Astrocyte (in vitro differentiated cells and primary cell): ENCODE measurements around the gene IL20RB. TPM values are rescaled to one million over a fixed set of nuclear protein-coding genes. Genes with fewer than 3 reads are reported as not detected.

Experiments
- DNase-seq: peaks from one replicate; pipeline ENCODE4 v3.0.0-alpha.2; 2010; ENCODE audit warnings: low read depth
- FAIRE-seq: peaks from 2 replicates; lab custom pipeline; 2011; peaks lifted over from hg19 to GRCh38; lab: Jason Lieb, UNC
- H2AFZ ChIP-seq: 2 replicates; pipeline ENCODE4 v1.6.0; 2012; ENCODE audit warnings: low read depth, low read length, inconsistent platforms
- H3K27ac ChIP-seq: 2 replicates; pipeline ENCODE4 v1.5.1; 2011; ENCODE audit warnings: low read depth, low read length, inconsistent platforms
- H3K27me3 ChIP-seq: 2 replicates; pipeline ENCODE4 v1.6.0; 2011; ENCODE audit warnings: low read length, inconsistent platforms; ENCODE audit not compliant: insufficient read depth
- H3K36me3 ChIP-seq: 2 replicates; pipeline ENCODE4 v1.5.1; 2011; ENCODE audit warnings: low read length, inconsistent platforms; ENCODE audit not compliant: insufficient read depth
- H3K4me1 ChIP-seq: 2 replicates; pipeline ENCODE4 v1.5.1; 2011; ENCODE audit warnings: low read length, inconsistent platforms; ENCODE audit not compliant: insufficient read depth
- H3K4me2 ChIP-seq: 2 replicates; pipeline ENCODE4 v1.6.0; 2012; ENCODE audit warnings: low read length, inconsistent platforms
- H3K4me3 ChIP-seq: 2 replicates; pipeline ENCODE4 v1.5.1; 2011; ENCODE audit warnings: low read depth, mild to moderate bottlenecking, low read length, inconsistent platforms; ENCODE audit not compliant: insufficient read depth
- H3K79me2 ChIP-seq: 2 replicates; pipeline ENCODE4 v1.6.0; 2012; ENCODE audit warnings: mild to moderate bottlenecking, low read length, inconsistent platforms; ENCODE audit not compliant: insufficient read depth
- H3K9ac ChIP-seq: 2 replicates; pipeline ENCODE4 v1.6.0; 2012; ENCODE audit warnings: mild to moderate bottlenecking, low read length, inconsistent platforms
- H3K9me3 ChIP-seq: 2 replicates; pipeline ENCODE4 v1.5.1; 2012; ENCODE audit warnings: low read depth, mild to moderate bottlenecking, low read length, inconsistent platforms; ENCODE audit not compliant: insufficient read depth
- H4K20me1 ChIP-seq: 2 replicates; pipeline ENCODE4 v1.6.0; 2012; ENCODE audit warnings: low read length, inconsistent platforms; ENCODE audit not compliant: insufficient read depth
- H3K27ac Mint-ChIP-seq: one replicate; pipeline ENCODE4 v1.8.0; 2021; ENCODE audit warnings: mild to moderate bottlenecking, mixed read lengths; ENCODE audit not compliant: unreplicated experiment
- H3K27me3 Mint-ChIP-seq: one replicate; pipeline ENCODE4 v1.8.0; 2021; ENCODE audit warnings: low read depth, mixed read lengths; ENCODE audit not compliant: unreplicated experiment
- H3K36me3 Mint-ChIP-seq: one replicate; pipeline ENCODE4 v1.8.0; 2021; ENCODE audit warnings: low read depth, mixed read lengths; ENCODE audit not compliant: unreplicated experiment
- H3K4me1 Mint-ChIP-seq: one replicate; pipeline ENCODE4 v1.8.0; 2021; ENCODE audit warnings: low read depth, mixed read lengths; ENCODE audit not compliant: unreplicated experiment
- H3K4me3 Mint-ChIP-seq: one replicate; pipeline ENCODE4 v1.8.0; 2021; ENCODE audit warnings: mild to moderate bottlenecking, moderate library complexity, mixed read lengths; ENCODE audit not compliant: unreplicated experiment
- H3K9me3 Mint-ChIP-seq: one replicate; pipeline ENCODE4 v1.8.0; 2021; ENCODE audit warnings: mild to moderate bottlenecking, mixed read lengths; ENCODE audit not compliant: unreplicated experiment
- CTCF ChIP-seq: IDR thresholded peaks from 2 replicates; pipeline ENCODE4 v1.5.1; 2011; ENCODE audit warnings: low read depth, mild to moderate bottlenecking, inconsistent platforms, low read length, moderate library complexity; ENCODE audit not compliant: insufficient read depth
- EZH2 ChIP-seq: IDR thresholded peaks from 2 replicates; pipeline ENCODE4 v1.6.1; 2012; ENCODE audit warnings: mild to moderate bottlenecking, low read length, inconsistent platforms; ENCODE audit not compliant: insufficient read depth
- total RNA-seq: library from RNA; stranded (reverse); gene quantifications from 2 replicates; pipeline ENCODE4 v1.2.1, GENCODE V29; 2021

IL20RB gene
- total RNA-seq, 1 donor from 2014 or later: 22.0 TPM

DNA sequence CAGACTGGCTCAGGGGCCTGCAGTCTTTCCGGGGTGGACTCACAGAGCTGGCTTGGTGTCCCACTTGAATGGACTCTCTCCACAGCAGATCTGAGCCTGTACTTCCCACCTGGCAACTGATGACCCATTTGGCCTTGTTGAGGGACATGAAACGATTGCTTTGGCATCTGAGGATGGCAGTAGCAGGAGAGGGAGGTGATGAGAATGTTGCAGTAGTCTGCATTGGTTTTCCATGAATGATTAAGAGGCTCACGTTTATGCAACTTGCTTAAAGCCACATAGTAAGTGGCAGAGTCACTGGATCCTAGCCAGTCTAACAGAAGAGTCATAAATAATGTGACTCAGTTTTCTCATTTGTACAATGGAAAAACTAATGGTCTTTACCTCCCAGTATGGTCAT is 21.9 kb downstream of the IL20RB start:
- Histone ChIP-seq H3K36me3 (no peaks in the 10 kb centered on the region), H3K4me1 (no peaks in the 10 kb centered on the region), H3K4me2 (no peak overlapping the region), H3K79me2 (no peaks in the 10 kb centered on the region), H4K20me1 (no peaks in the 10 kb centered on the region), H3K27ac (no peak overlapping the region), H3K9me3 (no peaks in the 10 kb centered on the region), H2AFZ (no peak overlapping the region), H3K4me3 (no peak overlapping the region), H3K27me3 (no peaks in the 10 kb centered on the region), H3K9ac (no peak overlapping the region)
- no peaks in the 10 kb centered on the region for H3K4me1 Mint-ChIP-seq
- H3K4me3 Mint-ChIP-seq: no peak overlapping the region
- H3K36me3 Mint-ChIP-seq: peaks cover 36% of the 10 kb centered on the region
- TF ChIP-seq CTCF: no peak
- peak; percentile 42 for DNase-seq
- peak; percentile 9 for FAIRE-seq
- H3K27ac Mint-ChIP-seq: no peak overlapping the region
- peaks cover 10% of the 10 kb centered on the region for H3K9me3 Mint-ChIP-seq
- H3K27me3 Mint-ChIP-seq: no peaks in the 10 kb centered on the region

DNA sequence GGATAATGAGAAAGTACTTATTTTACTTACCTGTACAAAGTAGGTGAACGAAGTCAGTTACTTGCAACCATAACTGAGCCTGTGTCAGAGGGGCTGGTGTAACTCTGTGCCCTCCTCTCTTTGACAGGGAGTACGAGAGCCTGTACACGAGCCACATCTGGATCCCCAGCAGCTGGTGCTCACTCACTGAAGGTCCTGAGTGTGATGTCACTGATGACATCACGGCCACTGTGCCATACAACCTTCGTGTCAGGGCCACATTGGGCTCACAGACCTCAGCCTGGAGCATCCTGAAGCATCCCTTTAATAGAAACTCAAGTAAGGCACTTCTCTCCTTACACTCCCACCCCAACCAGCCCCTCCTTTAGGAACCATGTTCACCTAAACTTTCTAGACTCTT is 24.2 kb downstream of the IL20RB start:
- H3K4me3 Mint-ChIP-seq: no peak overlapping the region
- Histone ChIP-seq H3K27me3 (no peaks in the 10 kb centered on the region), H3K4me2 (no peak overlapping the region), H3K4me3 (no peak overlapping the region), H3K79me2 (no peaks in the 10 kb centered on the region), H3K4me1 (no peaks in the 10 kb centered on the region), H3K9ac (no peak overlapping the region), H3K36me3 (no peaks in the 10 kb centered on the region), H3K27ac (no peak overlapping the region), H3K9me3 (no peaks in the 10 kb centered on the region), H2AFZ (no peak overlapping the region), H4K20me1 (no peaks in the 10 kb centered on the region)
- DNase-seq (no peak), FAIRE-seq (no peak)
- H3K27ac Mint-ChIP-seq: no peak overlapping the region
- H3K36me3 Mint-ChIP-seq: peaks cover 40% of the 10 kb centered on the region
- H3K4me1 Mint-ChIP-seq: no peaks in the 10 kb centered on the region
- peaks cover 6% of the 10 kb centered on the region for H3K9me3 Mint-ChIP-seq
- TF ChIP-seq EZH2 (no peak), CTCF (no peak)
- H3K27me3 Mint-ChIP-seq: no peaks in the 10 kb centered on the region

GRCh38 chr3:136982520-136983138 is 24.8 kb downstream of the IL20RB start:
- no peaks in the 10 kb centered on the region for H3K79me2 ChIP-seq
- H3K27ac Mint-ChIP-seq: no peak overlapping the region
- FAIRE-seq: no peak

More at GRCh38 chr3:136982520-136983138, 24.8 kb downstream of the IL20RB start:
- Histone ChIP-seq H3K27ac (no peak overlapping the region), H2AFZ (no peak overlapping the region), H3K27me3 (no peaks in the 10 kb centered on the region), H3K4me2 (no peak overlapping the region), H3K9ac (no peak overlapping the region), H3K4me3 (no peak overlapping the region), H3K36me3 (no peaks in the 10 kb centered on the region), H3K9me3 (no peaks in the 10 kb centered on the region), H3K4me1 (no peaks in the 10 kb centered on the region), H4K20me1 (no peaks in the 10 kb centered on the region)
- peaks cover 42% of the 10 kb centered on the region for H3K36me3 Mint-ChIP-seq
- no peaks in the 10 kb centered on the region for H3K27me3 Mint-ChIP-seq
- TF ChIP-seq CTCF (no peak), EZH2 (no peak)
- H3K9me3 Mint-ChIP-seq: peaks cover 6% of the 10 kb centered on the region
- no peak overlapping the region for H3K4me3 Mint-ChIP-seq
- no peaks in the 10 kb centered on the region for H3K4me1 Mint-ChIP-seq
- no peak for DNase-seq
